ENCODE data around the gene BHMT2.
A peak's percentile ranks its signal among the peaks of the same experiment; 100 is the strongest.

The BHMT2 gene

GRCh38 chr5:79069488-79070349 is at the start of gene BHMT2, which contains the start of gene DMGDH:
TSS of gene BHMT2 (plus strand) at chr5:79069767. CDS start at chr5:79069783, 16 bp downstream.
TSS of gene DMGDH (minus strand) at chr5:79069674. CDS start at chr5:79069620, 54 bp downstream.
- no peak for DNase-seq

GRCh38 chr5:79020861-79021561 is 48.6 kb upstream of the BHMT2 start:
- DNase-seq = peak; percentile 62

GRCh38 chr5:79021753-79022152 is 47.8 kb upstream of the BHMT2 start:
- DNase-seq = no peak

- DNase-seq = no peak
These were observed 46.8 kb upstream of the BHMT2 start for GRCh38 chr5:79022771-79023170.

GRCh38 chr5:79023348-79023747 is 46.2 kb upstream of the BHMT2 start:
- DNase-seq = no peak

- no peak for DNase-seq
These were observed 45.6 kb upstream of the BHMT2 start for GRCh38 chr5:79023947-79024346.

GRCh38 chr5:79025054-79025472 is 44.5 kb upstream of the BHMT2 start:
- DNase-seq = peak; percentile 68

- no peak for DNase-seq
These were observed 38.7 kb upstream of the BHMT2 start for GRCh38 chr5:79030663-79031484.

- DNase-seq = no peak
These were observed 38.1 kb upstream of the BHMT2 start for GRCh38 chr5:79031485-79031867.

GRCh38 chr5:79032031-79032695 is 37.4 kb upstream of the BHMT2 start:
- DNase-seq = no peak

GRCh38 chr5:79032782-79033181 is 36.8 kb upstream of the BHMT2 start:
- DNase-seq = no peak

GRCh38 chr5:79035237-79035636 is 34.3 kb upstream of the BHMT2 start:
- no peak for DNase-seq

GRCh38 chr5:79036769-79037168 is 32.8 kb upstream of the BHMT2 start:
- DNase-seq = no peak

GRCh38 chr5:79042188-79042587 is 27.4 kb upstream of the BHMT2 start:
- no peak for DNase-seq

GRCh38 chr5:79047199-79047598 is 22.4 kb upstream of the BHMT2 start:
- no peak for DNase-seq

- no peak for DNase-seq
These were observed 21.1 kb upstream of the BHMT2 start for GRCh38 chr5:79048437-79048836.

- DNase-seq = no peak
These were observed 19.1 kb upstream of the BHMT2 start for GRCh38 chr5:79050498-79050897.

GRCh38 chr5:79053321-79053720 is 16.2 kb upstream of the BHMT2 start:
- no peak for DNase-seq

GRCh38 chr5:79055017-79055416 is 14.6 kb upstream of the BHMT2 start:
- DNase-seq = no peak

- no peak for DNase-seq
These were observed 12.7 kb upstream of the BHMT2 start for GRCh38 chr5:79056847-79057246.

- no peak for DNase-seq
These were observed 9.9 kb upstream of the BHMT2 start for GRCh38 chr5:79059674-79060073.

GRCh38 chr5:79062436-79062835 is 7.1 kb upstream of the BHMT2 start:
- no peak for DNase-seq

GRCh38 chr5:79070350-79070667 is 742 bp downstream of the BHMT2 start:
- DNase-seq = no peak

Data from activated CD4-positive, alpha-beta T cell treated with anti-CD3 and anti-CD28 coated beads for 48 hours (primary cell).